B cell (primary cell): ENCODE results near the gene TCP10L. TPM values are rescaled to one million over a fixed set of nuclear protein-coding genes. Genes with fewer than 3 reads are reported as not detected.
"Not testable (repeated sequence)": the region's sequence is repeated elsewhere in the genome, so short reads cannot be mapped to it uniquely, and the experiment has no call there.

Experiments used
- ATAC-seq: fragments of 200-7000 bp; cut with Tn5 transposase; one replicate; pipeline ENCODE4 v1.10.0; 2021; ENCODE audit warnings: low read depth, mild to moderate bottlenecking, moderate number of reproducible peaks, moderate library complexity
- CTCF ChIA-PET: fragments of 350-600 bp; sonication (Branson Sonifier 250); formaldehyde crosslinking; loops from one replicate; lab custom pipeline; 2021; ENCODE audit warnings: antibody characterized with exemption, inconsistent platforms; lab: Charles Lee
- POLR2A ChIA-PET: fragments of 350-600 bp; sonication (Branson Sonifier 250); formaldehyde crosslinking; loops from one replicate; lab custom pipeline; 2021; ENCODE audit warnings: antibody characterized with exemption; lab: Charles Lee
- DNase-seq: peaks from one replicate; pipeline ENCODE4 v3.0.0; 2013
- H2AFZ ChIP-seq: 2 replicates; pipeline ENCODE4 v1.6.1; 2012; ENCODE audit warnings: mild to moderate bottlenecking, low read depth, low read length; ENCODE audit not compliant: insufficient read depth, poor library complexity, severe bottlenecking
- H3K27ac ChIP-seq, 2 donors: 1 replicate in 1 of 2; 2 replicates in 1 of 2; pipeline ENCODE4 v1.5.1; 2012 to 2013; ENCODE audit warnings: low read length in 2 of 2, mild to moderate bottlenecking in 2 of 2, moderate library complexity in 1 of 2
- H3K27me3 ChIP-seq, 4 experiments: fragments of 200-600 bp in 1 of 4; sonication (generic) in 1 of 4; replicated peaks in 1 of 4; 1 replicate in 2 of 4; 2 replicates in 2 of 4; pipeline versions ENCODE4 v1.6.1 to v1.7.0; 2013 to 2016; ENCODE audit warnings: low read length in 3 of 4, mild to moderate bottlenecking in 2 of 4, mixed read lengths in 1 of 4, moderate library complexity in 1 of 4; ENCODE audit not compliant: insufficient read depth in 4 of 4, control insufficient read depth in 3 of 4; ENCODE audit errors: control extremely low read depth in 1 of 4
- H3K36me3 ChIP-seq, 2 experiments: replicated peaks in 1 of 2; 1 replicate in 1 of 2; 2 replicates in 1 of 2; pipeline versions ENCODE4 v1.6.1 to v1.7.1; 2013; ENCODE audit warnings: low read length in 1 of 2; ENCODE audit not compliant: insufficient read depth in 2 of 2, control insufficient read depth in 1 of 2; ENCODE audit errors: control extremely low read depth in 1 of 2, extremely low read depth in 1 of 2
- H3K4me1 ChIP-seq, 2 donors: fragments of 200-600 bp in 1 of 2; sonication (generic) in 1 of 2; 1 replicate in 1 of 2; 2 replicates in 1 of 2; pipeline versions ENCODE4 v1.5.1 to v1.6.1; 2013 to 2017; ENCODE audit warnings: low read length in 2 of 2; ENCODE audit not compliant: control insufficient read depth in 2 of 2, insufficient read depth in 2 of 2
- H3K4me2 ChIP-seq: replicated peaks from 2 replicates; pipeline ENCODE3; 2012; ENCODE audit warnings: mild to moderate bottlenecking, low read depth, low read length; ENCODE audit not compliant: poor library complexity, severe bottlenecking
- H3K4me3 ChIP-seq, 5 experiments: fragments of 200-600 bp in 1 of 5; sonication (generic) in 1 of 5; 1 replicate in 3 of 5; 2 replicates in 2 of 5; pipeline versions ENCODE4 v1.5.1 to v1.7.0; 2011 to 2016; ENCODE audit warnings: low read length in 4 of 5, mild to moderate bottlenecking in 4 of 5, low read depth in 2 of 5, control low read depth in 1 of 5, moderate library complexity in 1 of 5; ENCODE audit not compliant: insufficient read depth in 1 of 5; ENCODE audit errors: control extremely low read depth in 1 of 5, extremely low read depth in 1 of 5
- H3K79me2 ChIP-seq: fragments of 200-600 bp; sonication (generic); one replicate; pipeline ENCODE4 v1.6.0; 2016; ENCODE audit warnings: low read length; ENCODE audit not compliant: control insufficient read depth, insufficient read depth
- H3K9ac ChIP-seq: fragments of 200-600 bp; sonication (generic); 2 replicates; pipeline ENCODE4 v1.6.1; 2017; ENCODE audit warnings: mild to moderate bottlenecking, low read length, moderate library complexity
- H3K9me3 ChIP-seq, 3 donors: one replicate each; pipeline versions ENCODE4 v1.6.1 to v1.7.1; 2013; ENCODE audit warnings: low read length in 2 of 3; ENCODE audit not compliant: control insufficient read depth in 2 of 3, insufficient read depth in 1 of 3; ENCODE audit errors: control extremely low read depth in 1 of 3
- H4K20me1 ChIP-seq: 2 replicates; pipeline ENCODE4 v1.6.0; 2012; ENCODE audit warnings: mild to moderate bottlenecking, low read length; ENCODE audit not compliant: insufficient read depth, control insufficient read depth, poor library complexity, severe bottlenecking
- H3K27ac Mint-ChIP-seq: one replicate; pipeline ENCODE4 v1.8.0; 2021; ENCODE audit warnings: mixed read lengths
- H3K27me3 Mint-ChIP-seq: one replicate; pipeline ENCODE4 v1.8.0; 2021; ENCODE audit warnings: mixed read lengths
- H3K4me1 Mint-ChIP-seq: one replicate; pipeline ENCODE4 v1.8.0; 2021; ENCODE audit warnings: mixed read lengths
- H3K4me3 Mint-ChIP-seq: one replicate; pipeline ENCODE4 v1.8.0; 2021; ENCODE audit warnings: mixed read lengths
- H3K9me3 Mint-ChIP-seq: one replicate; pipeline ENCODE4 v1.8.0; 2022; ENCODE audit warnings: mixed read lengths; ENCODE audit not compliant: insufficient read depth
- EZH2 ChIP-seq: IDR thresholded peaks from 2 replicates; pipeline ENCODE4 v1.6.1; 2012; ENCODE audit warnings: borderline replicate concordance, low read depth, mild to moderate bottlenecking, moderate library complexity, low read length; ENCODE audit not compliant: insufficient read depth, poor library complexity, severe bottlenecking
- WGBS: methylation state at CpG from one replicate; pipeline ENCODE4 v1.1.5; 2013; ENCODE audit warnings: missing lambda C conversion rate; ENCODE audit not compliant: insufficient coverage; 5-methylcytosine and 5-hydroxymethylcytosine counted together
- intact Hi-C: fragments of 100-400 bp; cut with micrococcal nuclease; formaldehyde crosslinking; loops from one replicate; pipeline ENCODE4 v1.10.0; 2022
- polyA plus RNA-seq: library from polyadenylated mRNA; depleted of rRNA; stranded (reverse); fragments of >200 nt; gene quantifications from 2 replicates; pipeline ENCODE4 v1.2.3, GENCODE V29; 2012
- total RNA-seq, 2 donors: library from RNA; stranded (reverse); fragments of 120-200 nt in 1 of 2; gene quantifications; 1 replicate in 1 of 2; 2 replicates in 1 of 2; pipeline versions ENCODE4 v1.2.3 to v1.2.4, GENCODE V29; 2013 to 2022
- TF ChIP-seq, protein P1 (sequence below): fragments of 200-600 bp; IDR thresholded peaks from one replicate; pipeline ENCODE4 v1.8.0; 2022; ENCODE audit warnings: antibody characterized with exemption, mild to moderate bottlenecking

The TCP10L gene
- total and polyA plus RNA-seq, 2 donors (not counting 1 experiment from before 2014, with no cell fraction given), result 0.39 TPM

DNA sequence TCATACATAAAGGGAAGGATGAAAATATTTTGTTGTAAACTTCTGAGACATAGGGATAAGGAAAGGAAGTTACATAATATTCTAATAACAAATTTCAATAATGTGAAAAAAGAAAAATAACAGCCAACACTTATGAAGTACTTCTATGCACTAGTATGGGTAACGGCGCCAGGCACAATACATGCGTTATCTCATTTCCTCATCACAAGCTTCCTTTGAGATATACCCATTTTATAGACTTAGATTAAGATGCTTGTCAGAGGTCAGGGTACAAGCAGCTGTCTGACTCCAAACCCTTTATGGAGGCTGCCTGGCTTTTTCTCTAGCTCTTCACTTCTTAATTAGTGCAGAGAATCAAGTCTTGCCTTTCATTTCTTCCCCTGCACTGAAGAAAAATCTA, 41.3 kb downstream of the TCP10L start:
- WGBS, result 60% methylated on average over 1 of the region's 3 CpGs
- Mint-ChIP-seq H3K9me3 (no peaks in the 10 kb centered on the region), H3K27me3 (peaks cover 18% of the 10 kb centered on the region), H3K27ac (no peak overlapping the region), H3K4me3 (no peak overlapping the region), H3K4me1 (no peaks in the 10 kb centered on the region)
- no peak overlapping the region for H3K9ac ChIP-seq
- H2AFZ ChIP-seq, result no peak overlapping the region
- H3K9me3 ChIP-seq, result no peaks in the 10 kb centered on the region
- H3K27ac ChIP-seq, result no peak overlapping the region
- H3K4me3 ChIP-seq, result no peak overlapping the region
- no peak overlapping the region for H3K4me2 ChIP-seq
- H3K79me2 ChIP-seq, result no peaks in the 10 kb centered on the region
- ATAC-seq (no peak), DNase-seq (no peak)
- no peaks in the 10 kb centered on the region for H4K20me1 ChIP-seq
- POLR2A ChIA-PET, result no interaction called here
- intact Hi-C loops, result no loop called here
- CTCF ChIA-PET, result no interaction called here
- H3K36me3 ChIP-seq, result no peaks in the 10 kb centered on the region
- H3K27me3 ChIP-seq, result peaks cover 0 to 5% (median 0%) of the 10 kb centered on the region in 4 experiments
- no peaks in the 10 kb centered on the region for H3K4me1 ChIP-seq
- TF ChIP-seq, protein P1, sequence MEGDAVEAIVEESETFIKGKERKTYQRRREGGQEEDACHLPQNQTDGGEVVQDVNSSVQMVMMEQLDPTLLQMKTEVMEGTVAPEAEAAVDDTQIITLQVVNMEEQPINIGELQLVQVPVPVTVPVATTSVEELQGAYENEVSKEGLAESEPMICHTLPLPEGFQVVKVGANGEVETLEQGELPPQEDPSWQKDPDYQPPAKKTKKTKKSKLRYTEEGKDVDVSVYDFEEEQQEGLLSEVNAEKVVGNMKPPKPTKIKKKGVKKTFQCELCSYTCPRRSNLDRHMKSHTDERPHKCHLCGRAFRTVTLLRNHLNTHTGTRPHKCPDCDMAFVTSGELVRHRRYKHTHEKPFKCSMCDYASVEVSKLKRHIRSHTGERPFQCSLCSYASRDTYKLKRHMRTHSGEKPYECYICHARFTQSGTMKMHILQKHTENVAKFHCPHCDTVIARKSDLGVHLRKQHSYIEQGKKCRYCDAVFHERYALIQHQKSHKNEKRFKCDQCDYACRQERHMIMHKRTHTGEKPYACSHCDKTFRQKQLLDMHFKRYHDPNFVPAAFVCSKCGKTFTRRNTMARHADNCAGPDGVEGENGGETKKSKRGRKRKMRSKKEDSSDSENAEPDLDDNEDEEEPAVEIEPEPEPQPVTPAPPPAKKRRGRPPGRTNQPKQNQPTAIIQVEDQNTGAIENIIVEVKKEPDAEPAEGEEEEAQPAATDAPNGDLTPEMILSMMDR, result no peak
- no peak for TF ChIP-seq EZH2

DNA sequence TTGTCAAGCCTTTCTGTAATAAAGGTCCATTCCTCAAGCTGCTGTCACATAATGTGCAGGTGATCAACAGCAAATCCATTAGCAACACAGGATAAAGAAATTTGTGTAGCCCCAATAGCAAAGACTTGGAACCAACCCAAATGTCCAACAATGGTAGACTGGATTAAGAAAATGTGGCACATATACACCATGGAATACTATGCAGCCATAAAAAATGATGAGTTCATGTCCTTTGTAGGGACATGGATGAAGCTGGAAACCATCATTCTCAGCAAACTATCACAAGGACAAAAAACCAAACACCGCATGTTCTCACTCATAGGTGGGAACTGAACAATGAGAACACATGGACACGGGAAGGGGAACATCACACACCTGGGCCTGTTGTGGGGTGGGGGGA, 42.3 kb downstream of the TCP10L start:
- POLR2A ChIA-PET, result not testable (repeated sequence)

More for the DNA sequence above, 42.3 kb downstream of the TCP10L start:
- H3K4me2 ChIP-seq, H3K27ac Mint-ChIP-seq, H3K36me3 ChIP-seq, H3K27me3 ChIP-seq, H4K20me1 ChIP-seq, H3K4me1 ChIP-seq, H2AFZ ChIP-seq, ATAC-seq, DNase-seq, H3K27ac ChIP-seq, H3K79me2 ChIP-seq, intact Hi-C loops, H3K9me3 Mint-ChIP-seq, H3K4me3 Mint-ChIP-seq, H3K4me1 Mint-ChIP-seq, H3K4me3 ChIP-seq, H3K9me3 ChIP-seq, H3K9ac ChIP-seq: not testable (repeated sequence)
- no CpG with 5 or more reads among the region's 2 CpGs for WGBS
- CTCF ChIA-PET, result interaction anchor here (0.8 kb wide), 1 partner anchor 19 kb away, joined by 3 read pairs; no protein-coding TSS in a partner anchor
- peaks cover 17% of the 10 kb centered on the region for H3K27me3 Mint-ChIP-seq
